ENCODE measurements around the gene DCUN1D1.

The DCUN1D1 gene

GRCh38 chr3:182971637-182972036 is 8.7 kb downstream of the DCUN1D1 start:
- DNase-seq, result no peak

GRCh38 chr3:182970811-182971418 is 9.4 kb downstream of the DCUN1D1 start:
- DNase-seq, result no peak

- no peak for DNase-seq
Measured at GRCh38 chr3:182969853-182970252, 10.5 kb downstream of the DCUN1D1 start.

GRCh38 chr3:182969277-182969676 is 11.1 kb downstream of the DCUN1D1 start:
- DNase-seq, result no peak

GRCh38 chr3:182967218-182968204 is 12.8 kb downstream of the DCUN1D1 start:
- DNase-seq, result no peak

- no peak for DNase-seq
Measured at GRCh38 chr3:182965861-182966366, 14.4 kb downstream of the DCUN1D1 start.

- no peak for DNase-seq
Measured at GRCh38 chr3:182964179-182964578, 16.2 kb downstream of the DCUN1D1 start.

- no peak for DNase-seq
Measured at GRCh38 chr3:182962166-182962565, 18.2 kb downstream of the DCUN1D1 start.

GRCh38 chr3:182959474-182960350 is 20.6 kb downstream of the DCUN1D1 start:
- DNase-seq, result no peak

GRCh38 chr3:182957676-182958266 is 22.6 kb downstream of the DCUN1D1 start:
- no peak for DNase-seq

- no peak for DNase-seq
Measured at GRCh38 chr3:182957226-182957625, 23.1 kb downstream of the DCUN1D1 start.

GRCh38 chr3:182954553-182955235 is 25.6 kb downstream of the DCUN1D1 start:
- no peak for DNase-seq

- no peak for DNase-seq
Measured at GRCh38 chr3:182949688-182950087, 30.6 kb downstream of the DCUN1D1 start.

- DNase-seq, result no peak
Measured at GRCh38 chr3:182948305-182948704, 32.0 kb downstream of the DCUN1D1 start.

- no peak for DNase-seq
Measured at GRCh38 chr3:182947888-182948287, 32.5 kb downstream of the DCUN1D1 start.

- DNase-seq, result no peak
Measured at GRCh38 chr3:182941719-182942118, 38.6 kb downstream of the DCUN1D1 start.

- no peak for DNase-seq
Measured at GRCh38 chr3:182940266-182940808, 40.0 kb downstream of the DCUN1D1 start.

- no peak for DNase-seq
Measured at GRCh38 chr3:182937293-182938051, 42.9 kb downstream of the DCUN1D1 start.

GRCh38 chr3:182936918-182937285 is 43.4 kb downstream of the DCUN1D1 start:
- DNase-seq, result no peak

GRCh38 chr3:182936239-182936917 is 44.0 kb downstream of the DCUN1D1 start:
- no peak for DNase-seq

Measured in SHP77 treated with DMSO at 0.1 percent for 48 hours (cell line).